ENCODE data around the gene KCNQ5. TPM values are rescaled to one million over a fixed set of nuclear protein-coding genes. Genes with fewer than 3 reads are reported as not detected.

Gene KCNQ5
- total and polyA plus RNA-seq, 10 of the 15 experiments (the other 5 are each of a cell fraction or from before 2014, with no cell fraction given): 0.60 to 16.2 (median 3.2) TPM

GRCh38 chr6:72724545-72724944 is 102.7 kb downstream of the KCNQ5 start (continued):
- no peak for TF ChIP-seq ZNF592 (IDR thresholded peaks at IDR 0.05)
- TF ChIP-seq ZNF274 (IDR thresholded peaks at IDR 0.05; ENCODE audit: insufficient read depth, insufficient read length): no peak
- TF ChIP-seq E2F4 (IDR thresholded peaks at IDR 0.05; ENCODE audit: low read depth, low read length): no peak
- no peak for TF ChIP-seq BCL3 (IDR thresholded peaks at IDR 0.05; ENCODE audit: borderline replicate concordance, insufficient read depth, low read depth, low read length, poor library complexity, severe bottlenecking)
- no peak for TF ChIP-seq CBX3 (IDR thresholded peaks at IDR 0.05; ENCODE audit: borderline replicate concordance, low read depth)
- TF ChIP-seq FOXM1 (IDR thresholded peaks at IDR 0.05; ENCODE audit: low read depth, low read length): peak; percentile 46; the same call in 1 of the 2 replicates
- no peak for TF ChIP-seq BACH1 (IDR thresholded peaks at IDR 0.05; ENCODE audit: borderline replicate concordance)
- no peak for TF ChIP-seq KAT2A (conservative IDR thresholded peaks at IDR 0.05; ENCODE audit: control insufficient read depth, low read depth, low read length)
- TF ChIP-seq ZNF384 (IDR thresholded peaks at IDR 0.05; ENCODE audit: borderline replicate concordance, low read depth, low read length): no peak
- TF ChIP-seq SMARCA5 (IDR thresholded peaks at IDR 0.05): no peak
- peak; percentile 18; the same call in 1 of the 2 replicates for TF ChIP-seq ZNF24 (IDR thresholded peaks at IDR 0.05)
- no peak for TF ChIP-seq E2F8 (IDR thresholded peaks at IDR 0.05; ENCODE audit: low read depth, partially characterized antibody)
- TF ChIP-seq ATF3 (IDR thresholded peaks at IDR 0.05; ENCODE audit: borderline replicate concordance, extremely low read depth, low read depth, low read length): no peak
- TF ChIP-seq SMAD5 (IDR thresholded peaks at IDR 0.05; ENCODE audit: low read depth): no peak
- TF ChIP-seq ZBED1 (IDR thresholded peaks at IDR 0.05; ENCODE audit: borderline replicate concordance): no peak
- no peak for TF ChIP-seq TCF7 (IDR thresholded peaks at IDR 0.05; ENCODE audit: borderline replicate concordance)
- TF ChIP-seq CBX5 (IDR thresholded peaks at IDR 0.05; ENCODE audit: low read depth): peak; percentile 37; the same call in 1 of the 2 replicates
- TF ChIP-seq HDAC6 (IDR thresholded peaks at IDR 0.05; ENCODE audit: unreplicated experiment): no peak
- no peak for TF ChIP-seq KDM1A (IDR thresholded peaks at IDR 0.05; ENCODE audit: borderline replicate concordance)
- TF ChIP-seq ZNF217 (IDR thresholded peaks at IDR 0.05): no peak
- peak; percentile 87 for TF ChIP-seq RUNX3 (IDR thresholded peaks at IDR 0.05; ENCODE audit: low read length)
- TF ChIP-seq NFYA (IDR thresholded peaks at IDR 0.05; ENCODE audit: borderline replicate concordance, low read depth, low read length): no peak
- no peak for TF ChIP-seq SIN3A (IDR thresholded peaks at IDR 0.05; ENCODE audit: low read depth, low read length)

Data from GM12878 (cell line).